HG02981 (cell line): ENCODE results near the gene ACAD11.
"Not testable (repeated sequence)": the region's sequence is repeated elsewhere in the genome, so short reads cannot be mapped to it uniquely, and the experiment has no call there.

ENCODE experiments used
- ATAC-seq: cut with Tn5 transposase; IDR thresholded peaks from one replicate; pipeline ENCODE4 v1.9.1; 2021; ENCODE audit warnings: mild to moderate bottlenecking, moderate library complexity; ENCODE audit not compliant: unreplicated experiment

The ACAD11 gene

GRCh38 chr3:132606085-132606484, 53.5 kb downstream of the ACAD11 start:
- ATAC-seq, result no peak

DNA sequence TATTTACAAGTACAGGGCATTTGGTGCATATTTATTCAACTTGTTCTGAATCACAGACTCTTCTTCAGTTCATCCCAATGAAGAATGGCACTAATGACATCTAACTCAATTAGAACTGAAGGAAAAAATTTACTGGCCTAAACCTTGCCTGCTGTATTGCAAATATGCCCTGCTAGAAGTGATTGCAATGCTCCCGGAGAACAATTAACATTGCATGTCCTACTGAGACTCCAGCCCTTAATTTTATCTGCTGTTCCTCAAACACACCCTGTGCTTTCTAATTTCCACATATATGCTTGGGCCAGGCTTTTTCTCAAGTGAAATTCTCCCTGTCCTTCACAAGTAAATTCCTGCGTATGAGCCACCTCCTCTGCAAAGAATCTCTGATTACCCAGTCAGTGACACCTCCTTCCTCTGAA, 54.2 kb downstream of the ACAD11 start:
- no peak for ATAC-seq

DNA sequence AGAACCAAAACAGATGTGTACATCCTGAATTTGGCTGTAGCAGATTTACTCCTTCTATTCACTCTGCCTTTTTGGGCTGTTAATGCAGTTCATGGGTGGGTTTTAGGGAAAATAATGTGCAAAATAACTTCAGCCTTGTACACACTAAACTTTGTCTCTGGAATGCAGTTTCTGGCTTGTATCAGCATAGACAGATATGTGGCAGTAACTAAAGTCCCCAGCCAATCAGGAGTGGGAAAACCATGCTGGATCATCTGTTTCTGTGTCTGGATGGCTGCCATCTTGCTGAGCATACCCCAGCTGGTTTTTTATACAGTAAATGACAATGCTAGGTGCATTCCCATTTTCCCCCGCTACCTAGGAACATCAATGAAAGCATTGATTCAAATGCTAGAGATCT, 59.0 kb downstream of the ACAD11 start:
- not testable (repeated sequence) for ATAC-seq

DNA sequence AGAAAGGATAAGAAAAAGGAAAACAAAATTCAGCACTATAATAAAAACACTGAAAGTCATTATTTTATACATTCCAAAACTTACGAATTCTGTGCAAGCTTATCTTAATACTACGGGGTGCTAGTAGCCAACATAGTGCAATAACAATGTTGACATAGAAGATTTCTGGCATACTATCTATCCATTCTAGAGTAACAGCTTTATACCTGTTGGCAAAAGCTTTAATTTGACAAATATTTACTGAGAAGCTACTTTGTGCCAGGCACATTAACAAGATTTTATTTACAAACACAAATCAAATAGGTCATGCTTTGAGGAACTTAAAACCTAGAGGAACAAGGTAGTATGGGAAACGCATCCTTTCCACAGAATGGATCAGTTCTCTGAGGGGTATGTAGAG, 61.4 kb downstream of the ACAD11 start:
- ATAC-seq, result no peak

DNA sequence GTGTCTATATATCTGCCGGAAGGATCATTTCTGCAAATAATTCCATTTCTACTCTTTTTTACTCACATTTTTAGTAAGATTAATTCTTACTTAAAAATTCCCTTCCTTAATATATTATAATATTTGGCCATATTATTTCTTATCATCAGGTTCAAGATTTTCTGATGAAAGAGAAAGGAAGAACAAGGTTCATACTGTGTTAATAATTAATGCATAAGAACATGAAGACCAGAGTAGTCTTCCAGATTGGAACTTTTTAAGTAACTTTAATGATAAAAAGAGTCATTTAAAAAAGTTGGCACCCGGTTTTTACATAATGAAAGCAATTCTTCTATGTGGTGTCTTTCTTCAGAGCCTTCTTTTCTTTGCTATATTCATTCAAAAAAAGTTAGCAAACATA, 61.9 kb downstream of the ACAD11 start:
- ATAC-seq, result no peak

DNA sequence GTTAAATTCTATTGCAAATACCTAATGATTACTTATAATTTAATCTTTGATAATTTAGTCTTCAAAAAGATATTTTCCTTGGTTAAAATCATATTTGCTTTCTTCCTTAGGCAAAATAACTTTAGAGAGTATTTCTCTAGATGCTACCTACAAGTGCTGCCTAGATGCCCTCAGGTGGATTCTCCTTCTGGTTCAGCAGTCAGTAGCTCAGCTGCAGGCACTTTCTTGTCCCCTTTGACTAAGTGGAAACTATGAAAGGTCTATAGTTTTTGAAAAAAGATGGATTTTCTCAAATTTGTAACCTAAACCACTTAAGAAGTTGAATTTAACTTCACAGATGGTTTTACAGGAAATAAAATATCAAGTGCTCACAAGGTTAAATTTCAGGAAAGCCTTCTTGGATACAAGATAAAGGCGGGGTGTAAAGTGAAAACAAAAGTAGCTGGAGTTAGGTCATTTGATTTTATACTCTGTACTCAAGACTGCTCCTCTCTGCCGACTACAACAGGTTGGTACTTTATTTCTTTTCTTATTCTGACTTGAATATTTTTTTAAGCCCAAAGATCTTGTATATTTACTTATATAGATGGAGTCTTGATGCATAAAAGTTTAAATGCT, 62.7 kb downstream of the ACAD11 start, which contains the start of gene ACKR4:
TSS of gene ACKR4 (plus strand) at position 455 of the 618 bp plus-strand sequence. CDS start 3,128 bp downstream, outside the sequence.
- no peak for ATAC-seq

DNA sequence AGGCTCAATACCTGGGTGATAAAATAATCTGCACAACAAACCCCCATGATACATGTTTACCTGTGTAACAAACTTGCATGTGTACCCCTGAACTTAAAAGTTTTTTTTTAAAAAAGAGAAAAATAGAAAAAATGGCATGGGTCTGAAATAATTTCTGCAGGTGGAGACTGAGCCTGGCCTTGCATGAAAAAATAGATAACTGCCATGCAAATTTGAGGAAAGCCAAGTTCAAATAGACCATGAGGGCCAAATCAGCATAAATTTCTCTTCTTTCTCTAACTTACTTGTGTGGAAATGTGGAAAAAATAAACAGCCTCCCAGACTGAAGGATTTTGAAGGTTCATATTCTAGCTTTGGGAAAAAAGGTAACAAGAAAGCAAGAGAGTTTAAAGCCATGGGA, 63.3 kb downstream of the ACAD11 start:
- ATAC-seq, result no peak

DNA sequence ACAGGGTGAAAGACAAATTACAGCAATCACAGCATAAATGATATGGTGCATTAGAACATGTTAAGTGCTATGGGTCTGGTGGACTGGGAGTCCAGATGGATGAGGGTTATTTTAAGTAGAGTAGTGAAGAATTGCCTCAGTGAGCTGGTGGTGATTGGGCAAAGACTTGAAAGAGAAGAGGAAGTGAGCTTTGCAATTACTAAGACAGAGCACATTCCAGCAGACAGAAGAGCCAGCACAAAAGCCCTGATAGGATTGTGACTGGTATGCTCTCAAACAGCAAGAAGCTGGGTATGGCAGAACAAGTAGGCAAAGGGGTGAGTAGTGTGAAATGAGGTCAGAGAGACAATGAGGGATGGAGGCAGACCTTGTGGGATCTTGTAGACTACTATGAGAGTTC, 64.6 kb downstream of the ACAD11 start:
- no peak for ATAC-seq

DNA sequence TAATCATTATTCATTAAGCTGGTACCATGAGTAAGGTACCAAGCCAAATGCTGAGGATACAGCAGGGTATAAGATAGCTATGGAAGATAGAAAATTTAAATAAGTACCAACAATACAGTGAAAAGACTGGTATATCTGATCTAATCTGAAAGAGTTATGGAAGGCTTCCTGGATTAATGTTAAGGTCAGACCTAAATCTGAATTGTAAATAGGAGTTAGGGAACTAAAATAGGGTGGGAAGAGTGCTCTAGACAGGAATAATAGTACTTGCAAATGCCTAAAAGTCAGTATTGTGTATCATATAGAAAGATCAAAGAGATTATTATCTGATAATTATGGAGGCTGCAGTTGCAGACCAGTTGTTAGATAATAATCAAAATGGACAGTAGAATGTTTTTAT, 65.1 kb downstream of the ACAD11 start:
- no peak for ATAC-seq

GRCh38 chr3:132593947-132594323, 65.7 kb downstream of the ACAD11 start:
- ATAC-seq, result no peak

GRCh38 chr3:132593241-132593946, 66.2 kb downstream of the ACAD11 start:
- ATAC-seq, result no peak

DNA sequence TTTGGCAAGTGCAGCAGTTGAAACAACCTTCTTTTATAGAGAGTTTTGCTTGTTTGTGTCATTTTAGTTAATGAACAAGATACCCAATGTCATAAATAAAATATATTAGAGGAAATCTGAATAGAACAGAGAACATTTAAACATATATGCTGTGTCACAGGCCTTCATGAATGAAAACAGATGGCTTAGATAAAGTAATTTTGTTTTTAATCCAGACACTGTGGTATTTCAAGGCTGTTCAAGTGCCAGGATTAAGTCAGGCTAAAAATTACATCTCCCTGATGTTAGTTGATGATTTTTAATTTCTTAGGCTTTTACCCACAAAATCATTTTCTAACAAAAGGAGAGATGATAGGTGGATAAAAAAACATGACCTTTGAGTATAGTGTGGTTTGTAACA, 67.4 kb downstream of the ACAD11 start:
- ATAC-seq, result no peak

- no peak for ATAC-seq
Observed at GRCh38 chr3:132587401-132587800, 72.2 kb downstream of the ACAD11 start.

GRCh38 chr3:132573797-132574211, 85.8 kb downstream of the ACAD11 start:
- no peak for ATAC-seq

DNA sequence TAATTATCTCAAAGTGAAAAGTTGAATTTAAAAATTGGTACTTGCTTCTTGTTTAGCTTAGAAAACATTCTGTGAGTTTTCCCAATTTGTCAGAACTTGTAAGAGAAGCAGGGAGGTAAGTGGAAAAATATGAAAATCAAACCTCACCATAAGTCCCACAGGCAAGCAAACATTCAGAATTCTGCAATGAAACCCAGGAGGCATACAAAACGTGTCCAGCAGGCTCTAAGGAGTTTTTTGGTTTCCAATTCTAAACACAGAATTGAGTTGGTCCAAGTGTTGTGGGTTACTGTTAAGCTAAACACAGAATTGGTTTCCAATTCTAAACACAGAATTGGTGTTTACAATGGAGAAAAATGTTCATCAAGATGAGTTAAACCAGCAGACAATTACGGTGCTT, 89.6 kb downstream of the ACAD11 start:
- ATAC-seq, result no peak

DNA sequence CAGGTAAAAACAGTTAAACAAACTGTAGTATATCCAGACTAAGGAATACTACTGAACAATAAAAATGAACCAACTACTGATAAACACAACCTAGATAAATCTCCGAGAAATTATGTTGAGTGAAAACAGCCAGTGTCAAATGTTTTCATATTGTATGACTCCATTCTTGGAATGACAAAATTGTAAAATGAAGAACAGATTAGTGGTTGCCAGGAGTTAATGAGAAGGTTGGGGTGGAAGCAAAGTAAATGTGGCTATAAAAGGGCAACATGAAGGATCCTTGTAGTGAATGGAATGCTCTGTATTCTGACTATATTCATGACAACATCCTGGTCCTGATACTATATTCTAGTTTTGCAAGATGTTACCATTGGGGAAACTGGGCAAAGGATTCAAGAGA, 90.0 kb downstream of the ACAD11 start:
- no peak for ATAC-seq

GRCh38 chr3:132569153-132569552, 90.5 kb downstream of the ACAD11 start:
- ATAC-seq, result no peak

DNA sequence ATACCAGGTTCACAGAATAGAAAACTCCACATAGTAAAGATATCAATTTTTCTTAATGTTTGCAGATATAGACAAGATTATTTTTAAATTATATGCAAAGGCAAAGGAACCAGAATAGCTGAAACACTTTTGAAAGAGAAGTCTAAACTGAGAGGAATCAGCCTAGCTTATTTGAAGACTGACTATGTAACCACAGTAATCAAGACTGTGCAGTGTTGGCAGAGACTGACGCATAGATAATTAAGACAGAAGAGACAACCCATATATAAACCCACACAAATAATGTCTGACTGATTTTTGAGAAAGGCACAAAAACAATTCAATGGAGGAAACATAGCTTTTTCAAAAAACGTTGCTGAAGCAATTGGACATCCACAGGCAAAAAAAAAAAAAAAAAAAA, 91.2 kb downstream of the ACAD11 start:
- no peak for ATAC-seq

- ATAC-seq, result no peak
Observed at GRCh38 chr3:132564070-132564465, 95.5 kb downstream of the ACAD11 start.

- ATAC-seq, result no peak
Observed at GRCh38 chr3:132563420-132564069, 96.1 kb downstream of the ACAD11 start.

DNA sequence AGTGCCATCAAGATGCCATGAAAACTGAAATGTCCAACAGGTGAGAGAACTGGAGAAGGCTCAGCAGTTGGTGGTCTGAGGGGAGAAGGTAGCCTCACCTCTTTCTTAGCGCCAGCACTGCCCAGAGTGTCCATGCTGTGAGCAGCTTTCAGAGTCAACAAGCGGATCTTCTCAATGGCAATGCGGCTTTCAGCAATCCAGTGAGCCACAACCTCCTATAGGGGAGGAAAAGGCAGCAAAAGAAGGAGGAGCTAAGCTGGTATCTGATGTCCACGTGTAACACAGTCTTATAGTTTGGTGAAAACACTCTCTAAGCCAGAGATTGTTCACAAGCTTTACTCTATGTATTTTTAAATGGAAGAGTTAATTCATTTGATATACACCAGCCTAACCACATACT, 98.6 kb downstream of the ACAD11 start:
- no peak for ATAC-seq

GRCh38 chr3:132556508-132557159, 103.0 kb downstream of the ACAD11 start:
- ATAC-seq, result no peak
